Measurements from ENCODE around the gene MORC2.

MORC2 gene

DNA sequence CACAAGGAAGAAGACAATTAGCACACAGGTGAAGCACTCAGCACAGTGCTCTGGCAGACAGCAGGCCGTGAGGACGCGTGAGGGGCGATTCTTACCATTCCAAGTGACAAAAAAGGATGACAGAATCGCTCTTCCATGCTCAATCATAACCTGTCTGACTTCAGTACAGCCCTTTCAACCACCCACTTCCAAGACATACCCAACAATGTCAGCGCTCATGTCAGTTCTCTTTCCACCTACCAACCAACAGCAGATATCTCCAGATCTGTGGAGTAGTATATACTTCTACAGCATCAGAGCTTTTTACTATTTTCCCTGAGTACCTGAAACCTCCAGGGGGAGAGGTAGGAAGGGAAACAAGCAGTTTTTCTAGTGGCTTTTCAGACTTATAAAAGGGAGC is 40.2 kb downstream of the MORC2 start:
- no peak for ATAC-seq

DNA sequence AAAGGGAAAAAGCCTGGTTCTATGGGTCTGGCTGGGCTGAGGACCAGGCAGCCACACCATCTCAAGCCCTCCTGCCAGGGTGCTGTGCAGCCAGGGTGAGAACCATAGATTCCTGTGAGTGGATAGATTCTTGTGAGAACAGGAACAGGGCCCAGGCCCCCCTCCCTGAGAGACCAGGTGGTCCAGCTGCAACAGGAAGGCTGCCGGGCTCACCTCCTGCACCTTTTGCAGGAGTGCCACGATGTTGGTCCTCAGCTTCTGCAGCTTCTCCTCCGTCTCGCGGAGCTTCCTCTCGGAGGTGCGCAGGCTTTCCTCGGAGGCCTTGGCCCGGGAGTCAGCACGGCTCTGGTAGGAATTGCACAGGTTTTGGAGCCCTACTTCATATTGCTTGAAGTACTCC is 40.8 kb downstream of the MORC2 start:
- TF ChIP-seq RARB (CRISPR knock-in tag; IDR thresholded peaks at IDR 0.05), result no peak
- TF ChIP-seq TCF4 (CRISPR knock-in tag; IDR thresholded peaks at IDR 0.05; ENCODE audit: borderline replicate concordance), result no peak
- no peak for TF ChIP-seq OSR1 (CRISPR knock-in tag; IDR thresholded peaks at IDR 0.05)
- TF ChIP-seq, protein P1, sequence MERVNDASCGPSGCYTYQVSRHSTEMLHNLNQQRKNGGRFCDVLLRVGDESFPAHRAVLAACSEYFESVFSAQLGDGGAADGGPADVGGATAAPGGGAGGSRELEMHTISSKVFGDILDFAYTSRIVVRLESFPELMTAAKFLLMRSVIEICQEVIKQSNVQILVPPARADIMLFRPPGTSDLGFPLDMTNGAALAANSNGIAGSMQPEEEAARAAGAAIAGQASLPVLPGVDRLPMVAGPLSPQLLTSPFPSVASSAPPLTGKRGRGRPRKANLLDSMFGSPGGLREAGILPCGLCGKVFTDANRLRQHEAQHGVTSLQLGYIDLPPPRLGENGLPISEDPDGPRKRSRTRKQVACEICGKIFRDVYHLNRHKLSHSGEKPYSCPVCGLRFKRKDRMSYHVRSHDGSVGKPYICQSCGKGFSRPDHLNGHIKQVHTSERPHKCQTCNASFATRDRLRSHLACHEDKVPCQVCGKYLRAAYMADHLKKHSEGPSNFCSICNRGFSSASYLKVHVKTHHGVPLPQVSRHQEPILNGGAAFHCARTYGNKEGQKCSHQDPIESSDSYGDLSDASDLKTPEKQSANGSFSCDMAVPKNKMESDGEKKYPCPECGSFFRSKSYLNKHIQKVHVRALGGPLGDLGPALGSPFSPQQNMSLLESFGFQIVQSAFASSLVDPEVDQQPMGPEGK (CRISPR knock-in tag; IDR thresholded peaks at IDR 0.05; ENCODE audit: borderline replicate concordance), result no peak
- TF ChIP-seq ZC3H10 (CRISPR knock-in tag; IDR thresholded peaks at IDR 0.05), result no peak
- no peak for TF ChIP-seq PPARA (CRISPR knock-in tag; IDR thresholded peaks at IDR 0.05; ENCODE audit: borderline replicate concordance)
- TF ChIP-seq GLIS3 (CRISPR knock-in tag; IDR thresholded peaks at IDR 0.05), result no peak
- TF ChIP-seq TOX (CRISPR knock-in tag; IDR thresholded peaks at IDR 0.05; ENCODE audit: borderline replicate concordance), result no peak
- TF ChIP-seq ZFP3 (CRISPR knock-in tag; IDR thresholded peaks at IDR 0.05), result no peak
- TF ChIP-seq ZNF565 (CRISPR knock-in tag; conservative IDR thresholded peaks at IDR 0.05; ENCODE audit: low read depth), result no peak
- TF ChIP-seq, protein P2, sequence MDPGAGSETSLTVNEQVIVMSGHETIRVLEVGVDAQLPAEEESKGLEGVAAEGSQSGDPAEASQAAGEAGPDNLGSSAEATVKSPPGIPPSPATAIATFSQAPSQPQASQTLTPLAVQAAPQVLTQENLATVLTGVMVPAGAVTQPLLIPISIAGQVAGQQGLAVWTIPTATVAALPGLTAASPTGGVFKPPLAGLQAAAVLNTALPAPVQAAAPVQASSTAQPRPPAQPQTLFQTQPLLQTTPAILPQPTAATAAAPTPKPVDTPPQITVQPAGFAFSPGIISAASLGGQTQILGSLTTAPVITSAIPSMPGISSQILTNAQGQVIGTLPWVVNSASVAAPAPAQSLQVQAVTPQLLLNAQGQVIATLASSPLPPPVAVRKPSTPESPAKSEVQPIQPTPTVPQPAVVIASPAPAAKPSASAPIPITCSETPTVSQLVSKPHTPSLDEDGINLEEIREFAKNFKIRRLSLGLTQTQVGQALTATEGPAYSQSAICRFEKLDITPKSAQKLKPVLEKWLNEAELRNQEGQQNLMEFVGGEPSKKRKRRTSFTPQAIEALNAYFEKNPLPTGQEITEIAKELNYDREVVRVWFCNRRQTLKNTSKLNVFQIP (CRISPR knock-in tag; IDR thresholded peaks at IDR 0.05; ENCODE audit: borderline replicate concordance, low read depth), result no peak
- TF ChIP-seq BACH2 (CRISPR knock-in tag; IDR thresholded peaks at IDR 0.05; ENCODE audit: borderline replicate concordance), result no peak
- no peak for TF ChIP-seq ISL1 (CRISPR knock-in tag; IDR thresholded peaks at IDR 0.05)
- TF ChIP-seq, protein P3, sequence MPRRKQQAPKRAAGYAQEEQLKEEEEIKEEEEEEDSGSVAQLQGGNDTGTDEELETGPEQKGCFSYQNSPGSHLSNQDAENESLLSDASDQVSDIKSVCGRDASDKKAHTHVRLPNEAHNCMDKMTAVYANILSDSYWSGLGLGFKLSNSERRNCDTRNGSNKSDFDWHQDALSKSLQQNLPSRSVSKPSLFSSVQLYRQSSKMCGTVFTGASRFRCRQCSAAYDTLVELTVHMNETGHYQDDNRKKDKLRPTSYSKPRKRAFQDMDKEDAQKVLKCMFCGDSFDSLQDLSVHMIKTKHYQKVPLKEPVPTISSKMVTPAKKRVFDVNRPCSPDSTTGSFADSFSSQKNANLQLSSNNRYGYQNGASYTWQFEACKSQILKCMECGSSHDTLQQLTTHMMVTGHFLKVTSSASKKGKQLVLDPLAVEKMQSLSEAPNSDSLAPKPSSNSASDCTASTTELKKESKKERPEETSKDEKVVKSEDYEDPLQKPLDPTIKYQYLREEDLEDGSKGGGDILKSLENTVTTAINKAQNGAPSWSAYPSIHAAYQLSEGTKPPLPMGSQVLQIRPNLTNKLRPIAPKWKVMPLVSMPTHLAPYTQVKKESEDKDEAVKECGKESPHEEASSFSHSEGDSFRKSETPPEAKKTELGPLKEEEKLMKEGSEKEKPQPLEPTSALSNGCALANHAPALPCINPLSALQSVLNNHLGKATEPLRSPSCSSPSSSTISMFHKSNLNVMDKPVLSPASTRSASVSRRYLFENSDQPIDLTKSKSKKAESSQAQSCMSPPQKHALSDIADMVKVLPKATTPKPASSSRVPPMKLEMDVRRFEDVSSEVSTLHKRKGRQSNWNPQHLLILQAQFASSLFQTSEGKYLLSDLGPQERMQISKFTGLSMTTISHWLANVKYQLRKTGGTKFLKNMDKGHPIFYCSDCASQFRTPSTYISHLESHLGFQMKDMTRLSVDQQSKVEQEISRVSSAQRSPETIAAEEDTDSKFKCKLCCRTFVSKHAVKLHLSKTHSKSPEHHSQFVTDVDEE (CRISPR knock-in tag; IDR thresholded peaks at IDR 0.05), result no peak
- TF ChIP-seq ESRRG (CRISPR knock-in tag; IDR thresholded peaks at IDR 0.05), result no peak
- no peak for TF ChIP-seq ZNF70 (CRISPR knock-in tag; IDR thresholded peaks at IDR 0.05)
- ATAC-seq, result no peak

More for the DNA sequence above, 40.2 kb downstream of the MORC2 start:
- TF ChIP-seq GLIS3 (CRISPR knock-in tag; IDR thresholded peaks at IDR 0.05), result no peak
- TF ChIP-seq ZNF8 (CRISPR knock-in tag; IDR thresholded peaks at IDR 0.05), result no peak
- no peak for TF ChIP-seq CSDC2 (CRISPR knock-in tag; IDR thresholded peaks at IDR 0.05)
- TF ChIP-seq, protein P2 (CRISPR knock-in tag; IDR thresholded peaks at IDR 0.05; ENCODE audit: borderline replicate concordance, low read depth), result no peak
- TF ChIP-seq, protein P3 (CRISPR knock-in tag; IDR thresholded peaks at IDR 0.05), result no peak
- TF ChIP-seq BACH2 (CRISPR knock-in tag; IDR thresholded peaks at IDR 0.05; ENCODE audit: borderline replicate concordance), result no peak
- no peak for TF ChIP-seq TCF4 (CRISPR knock-in tag; IDR thresholded peaks at IDR 0.05; ENCODE audit: borderline replicate concordance)
- TF ChIP-seq TOX (CRISPR knock-in tag; IDR thresholded peaks at IDR 0.05; ENCODE audit: borderline replicate concordance), result no peak
- TF ChIP-seq, protein P4, sequence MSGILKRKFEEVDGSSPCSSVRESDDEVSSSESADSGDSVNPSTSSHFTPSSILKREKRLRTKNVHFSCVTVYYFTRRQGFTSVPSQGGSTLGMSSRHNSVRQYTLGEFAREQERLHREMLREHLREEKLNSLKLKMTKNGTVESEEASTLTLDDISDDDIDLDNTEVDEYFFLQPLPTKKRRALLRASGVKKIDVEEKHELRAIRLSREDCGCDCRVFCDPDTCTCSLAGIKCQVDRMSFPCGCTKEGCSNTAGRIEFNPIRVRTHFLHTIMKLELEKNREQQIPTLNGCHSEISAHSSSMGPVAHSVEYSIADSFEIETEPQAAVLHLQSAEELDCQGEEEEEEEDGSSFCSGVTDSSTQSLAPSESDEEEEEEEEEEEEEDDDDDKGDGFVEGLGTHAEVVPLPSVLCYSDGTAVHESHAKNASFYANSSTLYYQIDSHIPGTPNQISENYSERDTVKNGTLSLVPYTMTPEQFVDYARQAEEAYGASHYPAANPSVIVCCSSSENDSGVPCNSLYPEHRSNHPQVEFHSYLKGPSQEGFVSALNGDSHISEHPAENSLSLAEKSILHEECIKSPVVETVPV (CRISPR knock-in tag; IDR thresholded peaks at IDR 0.05), result no peak
